GM19455 (cell line): ENCODE measurements around the gene CFAP99.
"Not testable (repeated sequence)": the region's sequence is repeated elsewhere in the genome, so short reads cannot be mapped to it uniquely, and the experiment has no call there.

Experiments used
- ATAC-seq: cut with Tn5 transposase; IDR thresholded peaks from one replicate; pipeline ENCODE4 v1.9.1; 2021; ENCODE audit not compliant: unreplicated experiment

Gene CFAP99

GRCh38 chr4:2418650-2419571 lies at the start of gene CFAP99:
Gene CFAP99 (plus strand): TSS chr4:2418955.
- peak; percentile 86 for ATAC-seq

- no peak for ATAC-seq
These were observed 48.0 kb upstream of the CFAP99 start for GRCh38 chr4:2370597-2371320.

- ATAC-seq = no peak
These were observed 46.8 kb upstream of the CFAP99 start for GRCh38 chr4:2371765-2372487.

GRCh38 chr4:2372488-2373030 lies 46.2 kb upstream of the CFAP99 start:
- no peak for ATAC-seq

- no peak for ATAC-seq
These were observed 45.2 kb upstream of the CFAP99 start for GRCh38 chr4:2373532-2373931.

GRCh38 chr4:2375427-2375826 lies 43.3 kb upstream of the CFAP99 start:
- ATAC-seq = no peak

- no peak for ATAC-seq
These were observed 41.5 kb upstream of the CFAP99 start for GRCh38 chr4:2377241-2377640.

GRCh38 chr4:2378401-2378800 lies 40.4 kb upstream of the CFAP99 start:
- no peak for ATAC-seq

- no peak for ATAC-seq
These were observed 39.9 kb upstream of the CFAP99 start for GRCh38 chr4:2378898-2379297.

GRCh38 chr4:2380589-2380988 lies 38.2 kb upstream of the CFAP99 start:
- not testable (repeated sequence) for ATAC-seq

GRCh38 chr4:2382769-2383202 lies 36.0 kb upstream of the CFAP99 start:
- not testable (repeated sequence) for ATAC-seq

- ATAC-seq = not testable (repeated sequence)
These were observed 35.5 kb upstream of the CFAP99 start for GRCh38 chr4:2383220-2383631.

GRCh38 chr4:2383760-2384159 lies 35.0 kb upstream of the CFAP99 start:
- ATAC-seq = no peak

GRCh38 chr4:2384245-2384644 lies 34.5 kb upstream of the CFAP99 start:
- no peak for ATAC-seq

GRCh38 chr4:2385516-2385915 lies 33.2 kb upstream of the CFAP99 start:
- no peak for ATAC-seq

- no peak for ATAC-seq
These were observed 32.0 kb upstream of the CFAP99 start for GRCh38 chr4:2386717-2387116.

GRCh38 chr4:2387218-2387617 lies 31.5 kb upstream of the CFAP99 start:
- ATAC-seq = no peak

GRCh38 chr4:2387829-2388228 lies 30.9 kb upstream of the CFAP99 start:
- no peak for ATAC-seq

GRCh38 chr4:2388429-2389182 lies 30.1 kb upstream of the CFAP99 start:
- ATAC-seq = no peak

- no peak for ATAC-seq
These were observed 29.1 kb upstream of the CFAP99 start for GRCh38 chr4:2389691-2390090.
